ENCODE measurements around the gene LRRC4C.
"Not testable (repeated sequence)": the region's sequence is repeated elsewhere in the genome, so short reads cannot be mapped to it uniquely, and the experiment has no call there.

Gene LRRC4C

GRCh38 chr11:40253166-40253565 is 1206.3 kb downstream of the LRRC4C start:
- DNase-seq: no peak

GRCh38 chr11:40252236-40252635 is 1207.2 kb downstream of the LRRC4C start:
- no peak for DNase-seq

- DNase-seq: no peak
These were observed 1212.5 kb downstream of the LRRC4C start for GRCh38 chr11:40246983-40247382.

GRCh38 chr11:40241524-40242051 is 1217.9 kb downstream of the LRRC4C start:
- DNase-seq: peak in 2 of 51 donors; percentile 4 to 7

DNA sequence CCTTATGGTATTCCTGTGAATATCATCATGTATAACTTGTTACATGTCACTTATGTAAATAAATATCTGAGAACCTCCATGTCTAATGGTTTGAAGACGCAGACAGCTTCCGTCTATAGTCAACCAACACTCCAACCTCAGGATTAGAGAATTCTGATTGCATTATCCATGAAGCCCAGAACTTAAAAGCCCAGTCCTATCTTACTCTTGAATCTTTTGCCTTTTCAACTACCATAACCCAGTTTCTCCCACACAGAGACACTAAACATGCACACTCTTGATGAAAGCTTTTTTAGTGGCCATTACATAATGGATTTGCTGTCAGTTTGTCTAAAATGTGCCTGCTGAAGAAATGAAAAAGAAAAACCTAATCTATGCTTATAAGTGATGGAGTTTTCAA is 1219.2 kb downstream of the LRRC4C start:
- DNase-seq: no peak

GRCh38 chr11:40236526-40236925 is 1222.9 kb downstream of the LRRC4C start:
- DNase-seq: no peak

- peak in 11 of 51 donors; percentile 2 to 38 (median 6) for DNase-seq
These were observed 1223.6 kb downstream of the LRRC4C start for GRCh38 chr11:40235841-40236240.

GRCh38 chr11:40230821-40231220 is 1228.6 kb downstream of the LRRC4C start:
- no peak for DNase-seq

GRCh38 chr11:40228662-40229061 is 1230.8 kb downstream of the LRRC4C start:
- DNase-seq: no peak

- DNase-seq: peak in 1 of 51 donors; percentile 15
These were observed 1231.7 kb downstream of the LRRC4C start for GRCh38 chr11:40227730-40228129.

DNA sequence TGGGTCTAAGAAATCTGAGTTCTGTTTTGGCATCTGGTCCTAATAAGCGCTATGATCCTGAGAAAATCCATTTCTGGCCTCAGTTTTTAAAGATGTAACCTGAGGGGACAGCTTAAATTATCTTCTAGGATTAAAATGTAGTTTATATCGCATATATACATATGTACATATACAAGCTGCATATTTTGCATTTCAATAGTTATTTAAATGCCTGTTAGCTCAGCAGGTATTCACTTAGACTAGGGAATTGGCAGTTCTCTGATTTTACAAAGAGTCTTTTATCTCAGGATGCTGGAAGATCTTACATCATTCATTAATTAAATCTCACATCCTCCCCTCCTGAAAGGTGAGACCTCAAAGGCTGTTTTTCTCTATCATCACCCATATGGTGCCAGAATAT is 1232.8 kb downstream of the LRRC4C start:
- DNase-seq: no peak

DNA sequence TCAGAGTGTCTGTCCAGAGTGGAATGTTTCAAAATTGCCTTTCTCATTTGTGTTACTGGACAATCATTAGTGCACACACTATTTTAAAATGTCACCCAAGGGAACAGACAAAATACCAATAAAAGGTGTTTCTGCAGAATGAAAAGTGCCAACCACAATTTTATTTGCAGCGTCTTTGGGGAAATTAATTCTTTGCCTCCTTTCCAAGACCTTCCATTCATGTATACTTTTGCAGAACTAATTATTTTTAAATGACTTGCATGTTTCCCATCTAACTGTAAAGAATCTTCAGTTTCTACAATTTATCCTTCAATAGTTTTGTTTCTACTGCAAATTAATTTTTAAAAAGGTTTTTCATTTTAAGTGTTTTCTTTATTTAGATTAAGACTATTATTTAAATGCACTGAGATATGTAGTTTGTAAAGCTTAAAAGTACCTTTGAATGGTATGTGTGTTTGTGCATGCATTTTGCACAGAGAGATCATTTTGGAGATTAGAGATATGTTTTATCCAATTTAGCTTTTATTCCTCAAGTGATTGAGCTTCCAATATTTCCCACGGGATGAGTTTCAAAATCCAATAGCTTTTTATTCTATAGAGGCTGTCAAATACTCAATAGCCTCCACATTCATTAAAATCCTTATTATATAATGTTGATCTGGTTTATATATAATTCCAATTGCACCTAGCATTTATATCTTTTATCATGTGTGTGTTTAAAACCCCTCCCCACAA is 1235.7 kb downstream of the LRRC4C start:
- no peak for DNase-seq

- DNase-seq: no peak
These were observed 1240.1 kb downstream of the LRRC4C start for GRCh38 chr11:40219401-40219800.

GRCh38 chr11:40215556-40215955 is 1243.9 kb downstream of the LRRC4C start:
- peak in 7 of 51 donors; percentile 4 to 42 (median 13) for DNase-seq

DNA sequence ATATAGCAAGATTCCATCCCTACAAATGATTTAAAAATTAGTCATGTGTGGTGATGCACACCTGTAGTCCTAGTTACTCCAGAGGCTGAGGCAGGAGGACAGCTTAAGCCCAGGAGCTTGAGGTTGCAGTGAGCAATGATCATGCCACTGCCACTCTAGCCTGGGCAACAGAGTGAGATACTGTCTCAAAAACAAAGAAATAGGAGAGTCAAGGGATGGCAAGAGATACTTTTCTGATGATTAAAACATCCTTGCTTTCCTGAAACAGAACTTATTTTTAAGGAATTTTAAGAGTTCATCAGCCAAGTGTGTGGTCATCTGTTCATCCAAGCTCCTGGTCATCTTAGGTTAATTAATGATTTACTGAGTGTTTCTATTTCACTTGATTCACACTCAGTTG is 1252.0 kb downstream of the LRRC4C start:
- no peak for DNase-seq

DNA sequence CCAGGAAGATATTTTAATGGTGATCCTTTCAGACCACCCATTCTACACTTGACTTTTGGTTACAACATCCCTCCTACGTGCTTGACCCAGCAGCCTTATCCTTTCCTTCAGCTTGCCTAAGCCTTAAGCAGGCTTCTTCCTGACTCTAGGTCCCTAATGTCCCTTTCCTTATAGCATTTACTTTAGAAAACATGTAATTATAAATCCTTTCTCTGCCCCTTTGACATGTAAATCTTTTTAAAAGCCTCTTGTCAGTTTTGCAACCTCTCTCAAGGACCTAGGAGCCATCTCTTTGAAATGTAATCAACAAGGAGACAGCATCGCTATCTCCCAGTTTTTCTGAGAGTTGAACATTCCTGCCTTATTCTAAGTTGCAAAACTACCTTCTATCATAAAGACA is 1255.2 kb downstream of the LRRC4C start:
- no peak for DNase-seq

GRCh38 chr11:40203606-40204005 is 1255.8 kb downstream of the LRRC4C start:
- no peak for DNase-seq

- peak in 1 of 51 donors; percentile 13 for DNase-seq
These were observed 1256.7 kb downstream of the LRRC4C start for GRCh38 chr11:40202589-40203270.

- DNase-seq: not testable (repeated sequence)
These were observed 1266.9 kb downstream of the LRRC4C start for GRCh38 chr11:40192590-40192989.

- DNase-seq: no peak
These were observed 1269.2 kb downstream of the LRRC4C start for GRCh38 chr11:40190294-40190693.

- DNase-seq: no peak
These were observed 1270.6 kb downstream of the LRRC4C start for GRCh38 chr11:40188848-40189247.

DNA sequence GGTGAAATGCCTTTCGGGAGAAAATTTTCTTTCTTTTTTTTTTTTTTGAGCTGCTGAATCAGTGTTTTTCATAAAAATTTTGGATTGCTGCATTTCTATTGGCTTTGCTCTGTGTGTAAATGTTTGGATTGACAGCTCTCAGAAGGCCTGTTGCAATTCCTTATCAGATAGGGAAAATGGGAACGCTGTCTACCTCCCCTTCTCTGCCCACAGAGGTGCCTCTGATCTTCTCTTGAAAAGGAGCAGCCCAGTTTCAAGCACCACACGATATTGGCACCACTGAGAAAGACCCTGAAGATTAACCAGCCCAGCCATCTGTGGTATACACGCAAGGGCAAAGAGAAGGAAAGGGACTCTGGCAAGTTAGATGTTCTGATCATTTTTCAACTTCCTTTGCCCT is 1272.2 kb downstream of the LRRC4C start:
- peak in 1 of 51 donors; percentile 30 for DNase-seq

Measured in hypothalamus (tissue), 51 donors.